ENCODE results near the gene BRWD1. TPM values are rescaled to one million over a fixed set of nuclear protein-coding genes. Genes with fewer than 3 reads are reported as not detected.

BRWD1 gene
- total RNA-seq, 1 experiment from 2014 or later: 53.3 TPM

DNA sequence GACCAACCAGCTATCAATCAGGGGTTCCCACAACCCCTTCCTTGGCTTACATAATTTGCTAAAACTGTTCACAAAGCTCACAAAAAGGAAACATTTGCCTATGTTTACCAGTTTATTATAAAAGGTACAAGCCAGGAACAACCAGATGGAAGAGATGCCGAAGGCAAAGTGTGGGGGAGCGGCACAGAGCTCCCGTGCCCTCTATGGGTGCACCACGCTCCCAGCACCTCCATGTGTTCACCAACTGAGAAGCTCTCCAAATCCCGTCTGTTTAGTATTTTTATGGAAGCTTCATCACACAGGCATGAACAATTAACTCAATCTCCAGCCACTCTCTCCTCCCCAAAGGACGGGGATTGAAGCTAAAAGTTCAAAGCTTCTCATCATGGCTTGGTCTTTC lies 163.1 kb downstream of the BRWD1 start:
- Mint-ChIP-seq H3K9me3 (peaks cover under 1% of the 10 kb centered on the region), H3K4me3 (no peak overlapping the region), H3K27ac (no peak overlapping the region), H3K27me3 (ENCODE audit: low read depth) (no peaks in the 10 kb centered on the region; the same call in 1 of the 2 replicates), H3K36me3 (no peaks in the 10 kb centered on the region), H3K4me1 (no peaks in the 10 kb centered on the region)
- no peak for TF ChIP-seq FOXK1 (CRISPR knock-in tag; IDR thresholded peaks at IDR 0.05)
- TF ChIP-seq, protein P1, sequence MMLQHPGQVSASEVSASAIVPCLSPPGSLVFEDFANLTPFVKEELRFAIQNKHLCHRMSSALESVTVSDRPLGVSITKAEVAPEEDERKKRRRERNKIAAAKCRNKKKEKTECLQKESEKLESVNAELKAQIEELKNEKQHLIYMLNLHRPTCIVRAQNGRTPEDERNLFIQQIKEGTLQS (CRISPR knock-in tag; conservative IDR thresholded peaks at IDR 0.05): no peak
- TF ChIP-seq, protein P2, sequence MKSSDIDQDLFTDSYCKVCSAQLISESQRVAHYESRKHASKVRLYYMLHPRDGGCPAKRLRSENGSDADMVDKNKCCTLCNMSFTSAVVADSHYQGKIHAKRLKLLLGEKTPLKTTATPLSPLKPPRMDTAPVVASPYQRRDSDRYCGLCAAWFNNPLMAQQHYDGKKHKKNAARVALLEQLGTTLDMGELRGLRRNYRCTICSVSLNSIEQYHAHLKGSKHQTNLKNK (CRISPR knock-in tag; IDR thresholded peaks at IDR 0.05): no peak
- TF ChIP-seq ATF1 (CRISPR knock-in tag; IDR thresholded peaks at IDR 0.05): no peak
- TF ChIP-seq AFF4 (CRISPR knock-in tag; IDR thresholded peaks at IDR 0.05; ENCODE audit: borderline replicate concordance): no peak
- no peak for TF ChIP-seq STAT6 (CRISPR knock-in tag; conservative IDR thresholded peaks at IDR 0.05; ENCODE audit: low read depth)
- TF ChIP-seq NFE2L1 (CRISPR knock-in tag; IDR thresholded peaks at IDR 0.05): no peak
- TF ChIP-seq ZNF317 (CRISPR knock-in tag; IDR thresholded peaks at IDR 0.05; ENCODE audit: borderline replicate concordance, low read depth): no peak
- no peak for TF ChIP-seq JAZF1 (CRISPR knock-in tag; IDR thresholded peaks at IDR 0.05)
- TF ChIP-seq, protein P3, sequence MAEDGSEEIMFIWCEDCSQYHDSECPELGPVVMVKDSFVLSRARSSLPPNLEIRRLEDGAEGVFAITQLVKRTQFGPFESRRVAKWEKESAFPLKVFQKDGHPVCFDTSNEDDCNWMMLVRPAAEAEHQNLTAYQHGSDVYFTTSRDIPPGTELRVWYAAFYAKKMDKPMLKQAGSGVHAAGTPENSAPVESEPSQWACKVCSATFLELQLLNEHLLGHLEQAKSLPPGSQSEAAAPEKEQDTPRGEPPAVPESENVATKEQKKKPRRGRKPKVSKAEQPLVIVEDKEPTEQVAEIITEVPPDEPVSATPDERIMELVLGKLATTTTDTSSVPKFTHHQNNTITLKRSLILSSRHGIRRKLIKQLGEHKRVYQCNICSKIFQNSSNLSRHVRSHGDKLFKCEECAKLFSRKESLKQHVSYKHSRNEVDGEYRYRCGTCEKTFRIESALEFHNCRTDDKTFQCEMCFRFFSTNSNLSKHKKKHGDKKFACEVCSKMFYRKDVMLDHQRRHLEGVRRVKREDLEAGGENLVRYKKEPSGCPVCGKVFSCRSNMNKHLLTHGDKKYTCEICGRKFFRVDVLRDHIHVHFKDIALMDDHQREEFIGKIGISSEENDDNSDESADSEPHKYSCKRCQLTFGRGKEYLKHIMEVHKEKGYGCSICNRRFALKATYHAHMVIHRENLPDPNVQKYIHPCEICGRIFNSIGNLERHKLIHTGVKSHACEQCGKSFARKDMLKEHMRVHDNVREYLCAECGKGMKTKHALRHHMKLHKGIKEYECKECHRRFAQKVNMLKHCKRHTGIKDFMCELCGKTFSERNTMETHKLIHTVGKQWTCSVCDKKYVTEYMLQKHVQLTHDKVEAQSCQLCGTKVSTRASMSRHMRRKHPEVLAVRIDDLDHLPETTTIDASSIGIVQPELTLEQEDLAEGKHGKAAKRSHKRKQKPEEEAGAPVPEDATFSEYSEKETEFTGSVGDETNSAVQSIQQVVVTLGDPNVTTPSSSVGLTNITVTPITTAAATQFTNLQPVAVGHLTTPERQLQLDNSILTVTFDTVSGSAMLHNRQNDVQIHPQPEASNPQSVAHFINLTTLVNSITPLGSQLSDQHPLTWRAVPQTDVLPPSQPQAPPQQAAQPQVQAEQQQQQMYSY (CRISPR knock-in tag; IDR thresholded peaks at IDR 0.05): no peak
- no peak for TF ChIP-seq HMGA2 (CRISPR knock-in tag; IDR thresholded peaks at IDR 0.05)
- CTCF ChIA-PET: interaction anchor here (0.8 kb wide), 1 partner anchor 12 kb away, joined by 4 read pairs; no protein-coding TSS in a partner anchor
- no peak for ATAC-seq
- no peak for DNase-seq (ENCODE audit: low spot score)
- POLR2A ChIA-PET: no interaction called here

DNA sequence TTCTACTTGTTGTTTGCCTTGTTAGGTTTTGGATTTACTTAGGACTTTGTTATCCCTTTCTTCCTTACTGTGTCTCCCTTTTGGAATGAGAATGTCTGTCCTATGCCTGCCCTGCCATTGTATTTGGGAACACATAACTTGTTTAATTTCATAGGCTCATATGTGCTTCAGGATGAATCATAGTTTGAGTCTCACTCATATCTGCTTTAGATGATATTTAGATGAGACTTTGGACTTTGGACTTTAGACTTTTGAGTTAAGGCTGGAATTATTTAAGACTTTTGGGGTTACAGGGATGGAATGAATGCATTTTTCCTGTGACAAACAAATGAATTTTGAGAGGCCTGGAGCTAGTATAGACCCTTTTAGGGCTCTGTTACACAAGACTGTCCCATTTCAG lies 163.6 kb downstream of the BRWD1 start:
- no peaks in the 10 kb centered on the region for H3K4me1 Mint-ChIP-seq

More for the DNA sequence above, 163.6 kb downstream of the BRWD1 start:
- H3K36me3 Mint-ChIP-seq: no peaks in the 10 kb centered on the region
- TF ChIP-seq PRRX2 (CRISPR knock-in tag; IDR thresholded peaks at IDR 0.05): no peak
- no peak for TF ChIP-seq MXD4 (CRISPR knock-in tag; IDR thresholded peaks at IDR 0.05; ENCODE audit: borderline replicate concordance)
- H3K27me3 Mint-ChIP-seq (ENCODE audit: low read depth): no peaks in the 10 kb centered on the region; the same call in 1 of the 2 replicates
- peaks cover 5% of the 10 kb centered on the region for H3K9me3 Mint-ChIP-seq
- CTCF ChIA-PET: no interaction called here
- ATAC-seq: no peak
- POLR2A ChIA-PET: no interaction called here
- no peak for DNase-seq (ENCODE audit: low spot score)
- no peak overlapping the region for H3K27ac Mint-ChIP-seq
- H3K4me3 Mint-ChIP-seq: no peak overlapping the region

Measured in WTC11 (cell line).